HEK293T (cell line): Measurements from ENCODE around the gene LYZL4.

Experiments used
- CTCF ChIA-PET: fragments of 350-600 bp; formaldehyde crosslinking; extraction: SDS; loops from one replicate; lab custom pipeline; 2021; ENCODE audit warnings: antibody characterized with exemption, inconsistent platforms; lab: Yijun Ruan, JAX
- POLR2A ChIA-PET: fragments of 350-600 bp; formaldehyde crosslinking; extraction: SDS; loops from one replicate; lab custom pipeline; 2020; ENCODE audit warnings: antibody characterized with exemption, inconsistent platforms; lab: Yijun Ruan, JAX
- DNase-seq: peaks from one replicate; pipeline ENCODE4 v3.0.0; 2012; ENCODE audit warnings: mixed read lengths; ENCODE audit errors: extremely low spot score
- ARNT ChIP-seq: fragments of 450-650 bp; IDR thresholded peaks from 2 replicates; pipeline ENCODE4 v1.6.1; 2017; ENCODE audit warnings: mild to moderate bottlenecking
- BHLHE40 ChIP-seq: fragments of 450-650 bp; IDR thresholded peaks from 2 replicates; pipeline ENCODE4 v1.6.1; 2016; ENCODE audit warnings: mild to moderate bottlenecking, moderate library complexity, borderline replicate concordance
- CTBP1 ChIP-seq: fragments of 450-650 bp; IDR thresholded peaks from 2 replicates; pipeline ENCODE4 v1.6.1; 2016; ENCODE audit warnings: borderline replicate concordance
- ELF4 ChIP-seq: fragments of 450-650 bp; IDR thresholded peaks from 2 replicates; pipeline ENCODE4 v1.6.1; 2017; ENCODE audit warnings: antibody characterized with exemption
- FOXA1 ChIP-seq: fragments of 450-650 bp; IDR thresholded peaks from 2 replicates; pipeline ENCODE4 v1.6.1; 2016; ENCODE audit warnings: mild to moderate bottlenecking
- FOXK2 ChIP-seq: fragments of 450-650 bp; IDR thresholded peaks from 2 replicates; pipeline ENCODE4 v1.6.1; 2016; ENCODE audit warnings: mild to moderate bottlenecking
- FOXM1 ChIP-seq: fragments of 450-650 bp; IDR thresholded peaks from 2 replicates; pipeline ENCODE4 v1.6.1; 2017; ENCODE audit warnings: mild to moderate bottlenecking, borderline replicate concordance
- HDGF ChIP-seq: fragments of 450-650 bp; IDR thresholded peaks from 2 replicates; pipeline ENCODE4 v1.6.1; 2017; ENCODE audit warnings: antibody characterized with exemption, borderline replicate concordance
- L3MBTL2 ChIP-seq: fragments of 450-650 bp; conservative IDR thresholded peaks from 2 replicates; pipeline ENCODE4 v1.6.1; 2016; ENCODE audit warnings: mild to moderate bottlenecking
- LEF1 ChIP-seq: fragments of 450-650 bp; IDR thresholded peaks from 2 replicates; pipeline ENCODE4 v1.6.1; 2017; ENCODE audit warnings: mild to moderate bottlenecking, borderline replicate concordance
- NFRKB ChIP-seq: fragments of 450-650 bp; IDR thresholded peaks from 2 replicates; pipeline ENCODE4 v1.6.1; 2016; ENCODE audit warnings: mild to moderate bottlenecking, moderate library complexity
- PKNOX1 ChIP-seq: fragments of 450-650 bp; IDR thresholded peaks from 2 replicates; pipeline ENCODE4 v1.6.1; 2016
- SP1 ChIP-seq: fragments of 450-650 bp; IDR thresholded peaks from 2 replicates; pipeline ENCODE4 v1.6.1; 2017
- SUZ12 ChIP-seq: fragments of 450-650 bp; IDR thresholded peaks from 2 replicates; pipeline ENCODE4 v1.6.1; 2016; ENCODE audit warnings: mild to moderate bottlenecking
- TARDBP ChIP-seq: fragments of 450-650 bp; IDR thresholded peaks from 2 replicates; pipeline ENCODE4 v1.6.1; 2016
- ZNF384 ChIP-seq: fragments of 450-650 bp; IDR thresholded peaks from 2 replicates; pipeline ENCODE4 v1.6.1; 2016

The LYZL4 gene

GRCh38 chr3:42421818-42422796, 11.7 kb upstream of the LYZL4 start:
- TF ChIP-seq HDGF = no peak
- TF ChIP-seq ZNF384 = no peak
- TF ChIP-seq SUZ12 = no peak
- TF ChIP-seq PKNOX1 = no peak
- TF ChIP-seq CTBP1 = no peak
- no peak for TF ChIP-seq FOXA1
- TF ChIP-seq ELF4 = no peak
- TF ChIP-seq LEF1 = no peak
- no peak for TF ChIP-seq ARNT
- TF ChIP-seq TARDBP = no peak
- no peak for TF ChIP-seq FOXK2
- no peak for TF ChIP-seq L3MBTL2
- TF ChIP-seq SP1 = no peak
- TF ChIP-seq NFRKB = no peak
- POLR2A ChIA-PET = no interaction called here
- no peak for DNase-seq
- CTCF ChIA-PET = no interaction called here

- ChIA-PET CTCF (no interaction called here), POLR2A (no interaction called here)
- TF ChIP-seq FOXK2 = no peak
- no peak for TF ChIP-seq FOXA1
- TF ChIP-seq SUZ12 = no peak
- no peak for TF ChIP-seq ARNT
- no peak for TF ChIP-seq BHLHE40
- no peak for DNase-seq
These were observed 9.2 kb upstream of the LYZL4 start for GRCh38 chr3:42419563-42419962.

GRCh38 chr3:42412526-42413155, 2.2 kb upstream of the LYZL4 start:
- no peak for DNase-seq
- CTCF ChIA-PET = no interaction called here
- no peak for TF ChIP-seq SP1
- TF ChIP-seq LEF1 = no peak
- TF ChIP-seq FOXK2 = no peak
- TF ChIP-seq BHLHE40 = no peak
- TF ChIP-seq FOXM1 = no peak
- POLR2A ChIA-PET = no interaction called here

GRCh38 chr3:42411429-42411828, 1.0 kb upstream of the LYZL4 start:
- ChIA-PET CTCF (no interaction called here), POLR2A (no interaction called here)
- no peak for DNase-seq
- TF ChIP-seq TARDBP (no peak), FOXK2 (no peak), CTBP1 (no peak), SUZ12 (no peak), NFRKB (no peak), HDGF (no peak), PKNOX1 (no peak), FOXM1 (no peak), FOXA1 (no peak), L3MBTL2 (no peak), ARNT (no peak)

- CTCF ChIA-PET = no interaction called here
- TF ChIP-seq FOXM1 (no peak), SUZ12 (no peak), SP1 (no peak), FOXK2 (no peak), HDGF (no peak), NFRKB (no peak)
- POLR2A ChIA-PET = no interaction called here
- DNase-seq = no peak
These were observed 2.3 kb downstream of the LYZL4 start for GRCh38 chr3:42408156-42408555.

- TF ChIP-seq SP1 (no peak), TARDBP (no peak), FOXA1 (no peak), CTBP1 (no peak), NFRKB (no peak), HDGF (no peak), LEF1 (no peak), PKNOX1 (no peak), BHLHE40 (no peak), FOXM1 (no peak), ELF4 (no peak), ARNT (no peak), L3MBTL2 (no peak), ZNF384 (no peak), FOXK2 (no peak), SUZ12 (no peak)
- ChIA-PET CTCF (no interaction called here), POLR2A (no interaction called here)
- no peak for DNase-seq
These were observed 3.5 kb downstream of the LYZL4 start for GRCh38 chr3:42406727-42407450.
